Ecto neural progenitor cell (in vitro differentiated cells): ENCODE measurements around the gene DEK.
"Not testable (repeated sequence)": the region's sequence is repeated elsewhere in the genome, so short reads cannot be mapped to it uniquely, and the experiment has no call there.

Experiments used
- DNase-seq: peaks from one replicate; pipeline ENCODE4 v3.0.0-alpha.2; 2018; ENCODE audit warnings: low spot score

Gene DEK

DNA sequence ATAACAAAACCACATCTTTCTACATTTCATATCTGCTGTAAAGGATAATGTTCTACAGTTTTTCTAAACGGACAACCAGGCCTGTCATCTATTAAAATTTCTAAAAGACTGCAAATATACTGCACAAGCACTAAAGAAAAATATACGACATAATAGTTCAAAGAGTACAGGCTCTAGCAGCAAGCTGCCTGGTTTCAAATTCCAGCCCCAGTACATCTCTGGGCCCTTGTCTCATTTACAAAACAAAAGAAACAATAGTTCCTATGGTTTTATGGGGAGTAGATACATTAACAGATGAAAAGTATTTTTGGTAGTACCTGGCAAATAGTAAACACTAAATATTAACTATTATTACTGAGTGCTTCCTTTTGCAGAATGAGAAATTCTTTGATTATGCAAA is 24.1 kb downstream of the DEK start:
- DNase-seq: no peak

DNA sequence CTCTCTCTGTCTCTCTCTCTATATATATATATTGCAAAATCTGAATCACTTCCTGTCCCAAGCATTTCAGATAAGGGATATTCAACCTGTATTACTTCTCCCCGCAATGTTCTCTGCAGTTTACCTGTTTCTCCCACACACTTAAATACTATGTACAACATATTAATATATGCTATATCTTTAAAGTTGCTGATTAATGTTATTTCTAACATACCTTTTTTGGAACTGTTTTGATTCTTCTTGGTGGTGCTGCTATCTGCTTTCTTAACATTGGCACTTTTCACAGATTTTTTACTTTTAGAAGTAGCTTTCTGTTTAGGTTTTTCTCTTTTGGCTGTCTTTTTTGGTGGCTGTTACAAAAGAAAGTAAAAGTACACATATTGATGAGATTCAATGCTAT is 27.2 kb downstream of the DEK start:
- no peak for DNase-seq

DNA sequence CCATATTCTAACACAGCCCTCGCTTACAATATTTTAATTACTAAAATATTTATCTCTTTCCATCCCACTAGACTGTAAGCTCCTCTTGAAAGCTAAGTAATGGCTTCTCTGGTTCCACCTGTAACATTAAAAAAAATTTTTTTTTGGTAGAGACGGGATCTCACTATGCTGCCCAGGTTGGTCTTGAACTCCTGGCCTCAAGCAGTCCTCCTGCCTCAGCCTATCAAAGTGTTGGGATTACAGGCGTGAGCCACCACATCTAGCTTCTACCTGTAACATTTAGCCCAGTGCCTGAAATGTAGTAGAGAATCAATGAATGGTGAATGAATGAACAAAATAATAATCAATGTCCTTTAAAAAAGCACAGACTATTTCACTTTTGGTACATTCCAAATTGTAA is 28.8 kb downstream of the DEK start:
- no peak for DNase-seq

DNA sequence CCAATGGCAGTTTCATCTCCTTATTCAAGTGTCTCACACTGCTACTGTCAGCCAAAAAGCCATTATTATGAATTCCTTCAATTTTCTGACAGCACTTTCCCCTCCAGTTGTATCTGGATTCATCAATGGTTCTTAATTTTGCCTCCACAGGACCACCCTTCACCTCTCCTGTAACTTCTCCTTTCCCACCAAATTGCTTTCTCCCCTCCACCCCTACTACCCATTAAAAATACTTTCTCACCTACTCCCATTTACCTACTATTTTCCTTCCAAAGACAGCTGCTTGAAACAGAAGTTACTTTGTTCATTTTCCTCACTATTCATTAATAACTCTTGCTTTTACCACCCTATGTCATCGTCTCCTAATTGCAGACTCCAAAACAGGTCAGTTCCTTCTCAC is 29.8 kb downstream of the DEK start:
- DNase-seq: no peak

DNA sequence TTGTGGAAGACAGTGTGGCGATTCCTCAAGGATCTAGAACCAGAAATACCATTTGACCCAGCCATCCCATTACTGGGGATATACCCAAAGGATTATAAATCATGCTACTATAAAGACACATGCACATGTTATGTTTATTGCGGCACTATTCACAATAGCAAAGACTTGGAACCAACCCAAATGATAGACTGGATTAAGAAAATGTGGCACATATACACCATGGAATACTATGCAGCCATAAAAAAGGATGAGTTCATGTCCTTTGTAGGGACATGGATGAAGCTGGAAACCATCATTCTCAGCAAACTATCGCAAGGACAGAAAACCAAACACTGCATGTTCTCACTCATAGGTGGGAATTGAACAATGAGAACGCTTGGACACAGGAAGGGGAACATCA is 30.6 kb downstream of the DEK start:
- not testable (repeated sequence) for DNase-seq

DNA sequence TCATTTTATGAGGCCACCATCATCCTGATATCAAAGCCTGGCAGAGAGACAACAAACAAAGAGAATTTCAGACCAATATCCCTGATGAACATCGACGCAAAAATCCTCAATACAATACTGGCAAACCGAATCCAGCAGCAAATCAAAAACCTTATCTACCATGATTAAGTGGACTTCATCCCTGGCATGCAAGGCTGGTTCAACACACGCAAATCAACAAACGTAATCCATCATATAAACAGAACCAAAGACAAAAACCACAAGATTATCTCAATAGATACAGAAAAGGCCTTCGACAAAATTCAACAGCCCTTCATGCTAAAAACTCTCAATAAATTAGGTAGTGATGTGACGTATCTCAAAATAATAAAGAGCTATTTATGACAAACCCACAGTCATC is 32.5 kb downstream of the DEK start:
- DNase-seq: not testable (repeated sequence)

DNA sequence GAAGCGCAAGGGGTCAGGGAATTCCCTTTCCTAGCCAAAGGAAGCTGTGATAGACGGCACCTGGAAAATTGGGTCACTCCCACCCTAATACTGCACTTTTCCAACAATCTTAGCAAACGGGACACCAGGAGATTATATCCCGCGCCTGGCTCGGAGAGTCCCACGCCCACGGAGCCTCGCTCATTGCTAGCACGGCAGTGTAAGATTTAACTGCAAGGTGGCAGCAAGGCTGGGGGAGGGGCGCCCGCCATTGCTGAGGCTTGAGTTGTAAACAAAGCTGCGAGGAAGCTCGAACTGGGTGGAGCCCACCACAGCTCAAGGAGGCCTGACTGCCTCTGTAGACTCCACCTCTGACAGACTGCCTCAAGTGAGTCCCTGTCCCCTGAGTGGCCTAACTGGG is 35.7 kb downstream of the DEK start:
- not testable (repeated sequence) for DNase-seq

DNA sequence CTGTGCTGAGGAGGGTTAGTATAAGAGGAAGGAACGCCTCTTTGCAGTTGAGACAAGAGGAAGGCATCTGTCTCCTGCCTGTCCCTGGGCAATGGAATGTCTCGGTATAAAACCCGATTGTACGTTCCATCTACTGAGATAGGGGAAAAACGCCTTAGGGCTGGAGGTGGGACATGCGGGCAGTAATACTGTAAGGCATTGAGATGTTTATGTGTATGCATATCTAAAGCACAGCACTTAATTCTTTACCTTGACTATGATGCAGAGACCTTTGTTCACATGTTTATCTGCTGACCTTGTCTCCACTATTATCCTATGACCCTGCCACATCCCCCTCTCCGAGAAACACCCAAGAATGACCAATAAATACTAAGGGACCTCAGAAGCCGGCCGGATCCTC is 37.2 kb downstream of the DEK start:
- DNase-seq: not testable (repeated sequence)

DNA sequence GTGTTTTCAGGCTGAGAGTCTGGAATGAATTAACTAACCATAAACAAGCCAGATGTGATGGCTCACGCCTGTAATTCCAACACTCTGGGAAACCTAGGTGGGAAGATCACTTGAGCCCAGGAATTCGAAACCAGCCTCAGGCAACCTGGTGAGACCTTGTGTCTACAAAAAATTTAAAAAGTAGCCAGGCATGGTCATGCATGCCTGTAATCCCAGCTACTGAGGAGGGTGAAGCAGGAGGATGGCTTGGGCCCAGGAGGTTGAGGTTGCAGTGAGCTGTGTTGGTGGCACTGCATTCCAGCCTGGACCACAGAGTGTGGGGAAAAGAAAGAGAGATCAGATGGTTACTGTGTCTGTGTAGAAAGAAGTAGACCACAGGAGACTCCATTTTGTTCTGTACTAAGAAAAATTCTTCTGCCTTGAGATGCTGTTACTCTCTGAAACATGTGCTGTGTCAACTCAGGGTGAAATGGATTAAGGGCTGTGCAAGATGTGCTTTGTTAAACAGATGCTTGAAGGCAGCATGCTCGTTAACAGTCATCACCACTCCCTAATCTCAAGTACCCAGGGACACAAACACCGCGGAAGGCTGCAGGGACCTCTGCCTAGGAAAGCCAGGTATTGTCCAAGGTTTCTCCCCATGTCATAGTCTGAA is 37.8 kb downstream of the DEK start:
- DNase-seq: not testable (repeated sequence)

DNA sequence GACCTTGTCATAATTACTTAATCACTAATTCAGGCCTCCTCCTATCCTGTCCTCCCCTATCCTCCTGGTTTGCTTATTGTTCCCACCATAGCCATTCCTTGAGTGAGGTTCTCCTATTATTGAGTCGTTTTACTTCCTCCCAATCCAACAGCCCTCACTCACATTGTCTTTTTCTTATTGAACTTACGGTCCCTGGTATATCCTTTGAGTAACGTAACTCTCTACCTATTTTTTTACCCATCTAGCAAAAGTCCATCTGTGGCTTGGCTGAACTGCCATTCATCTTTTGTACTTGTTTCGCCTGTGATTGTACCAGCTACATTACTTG is 43.1 kb downstream of the DEK start:
- no peak for DNase-seq

DNA sequence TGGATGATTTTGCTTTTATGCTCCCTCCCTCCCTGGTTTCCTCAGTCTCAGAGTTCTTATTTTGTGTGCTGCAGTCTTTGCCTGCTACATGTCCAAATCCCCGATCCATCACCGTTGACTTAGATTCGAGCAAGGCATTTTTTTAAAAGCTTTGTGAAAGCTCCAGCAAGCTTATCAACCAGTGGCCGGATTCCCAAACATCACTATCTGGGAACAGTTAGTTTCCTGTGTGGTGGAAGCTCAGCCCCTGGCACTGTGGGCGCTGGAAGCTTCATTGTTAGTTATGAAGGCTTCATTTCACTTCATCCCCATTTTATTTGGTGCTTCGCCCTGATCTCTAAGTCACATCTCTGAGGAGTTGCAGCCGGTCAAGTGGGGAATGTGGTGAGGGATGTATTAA is 44.7 kb downstream of the DEK start:
- DNase-seq: no peak

DNA sequence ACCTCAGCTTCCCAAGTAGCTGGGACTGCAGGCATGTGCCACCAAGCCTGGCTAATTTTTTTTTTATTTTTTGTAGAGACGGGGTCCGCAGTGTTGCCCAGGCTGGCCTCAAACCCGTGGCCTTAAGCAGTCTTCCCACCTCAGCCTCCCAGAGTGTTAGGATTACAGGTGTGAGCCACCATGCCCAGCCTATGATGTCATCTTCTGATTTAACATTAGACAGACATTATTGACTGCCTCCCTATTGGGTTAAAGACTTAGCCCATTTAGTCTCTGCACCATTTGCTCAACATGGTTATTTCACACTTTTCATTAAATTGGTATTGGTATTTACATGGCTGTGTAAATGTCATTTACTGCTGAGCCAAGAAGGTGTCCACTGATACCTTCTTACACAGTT is 46.1 kb downstream of the DEK start:
- no peak for DNase-seq

DNA sequence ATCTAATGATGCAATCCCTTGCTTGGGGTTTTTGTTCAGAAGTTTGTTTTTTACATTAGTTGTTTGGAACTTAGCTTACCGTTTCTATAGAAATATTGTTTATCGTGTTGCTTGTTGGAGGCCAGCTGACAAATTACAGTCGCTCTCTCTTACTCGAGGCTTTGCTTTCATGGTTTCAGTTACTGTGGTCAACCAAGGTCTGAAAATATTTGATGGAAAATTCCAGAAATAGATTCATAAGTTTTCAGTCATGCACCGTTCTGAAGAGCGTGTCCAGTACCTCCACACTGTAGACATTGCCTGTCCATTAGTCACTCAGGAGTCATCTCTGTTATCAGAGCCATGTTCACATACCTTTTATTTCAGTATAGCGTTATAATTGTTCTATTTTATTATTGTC is 47.9 kb downstream of the DEK start:
- DNase-seq: no peak

DNA sequence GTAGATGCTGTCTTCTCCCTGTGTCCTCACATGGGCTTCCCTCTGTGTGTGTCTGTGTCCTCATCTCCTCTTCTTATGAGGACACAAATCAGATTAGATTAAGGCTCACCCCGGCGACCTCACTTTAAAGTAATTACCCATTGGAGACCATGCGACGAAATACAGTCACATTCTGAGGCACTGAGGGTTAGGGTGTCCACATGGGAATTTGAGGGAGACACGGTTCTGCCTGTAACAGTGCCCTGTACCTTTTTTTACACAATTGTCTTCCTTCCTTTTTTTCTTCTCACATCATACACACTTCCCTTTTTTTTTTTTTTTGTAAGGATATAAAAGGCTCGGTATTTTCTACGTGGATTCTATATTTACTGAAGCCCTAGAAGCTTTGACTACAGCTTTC is 48.9 kb downstream of the DEK start:
- DNase-seq: no peak

DNA sequence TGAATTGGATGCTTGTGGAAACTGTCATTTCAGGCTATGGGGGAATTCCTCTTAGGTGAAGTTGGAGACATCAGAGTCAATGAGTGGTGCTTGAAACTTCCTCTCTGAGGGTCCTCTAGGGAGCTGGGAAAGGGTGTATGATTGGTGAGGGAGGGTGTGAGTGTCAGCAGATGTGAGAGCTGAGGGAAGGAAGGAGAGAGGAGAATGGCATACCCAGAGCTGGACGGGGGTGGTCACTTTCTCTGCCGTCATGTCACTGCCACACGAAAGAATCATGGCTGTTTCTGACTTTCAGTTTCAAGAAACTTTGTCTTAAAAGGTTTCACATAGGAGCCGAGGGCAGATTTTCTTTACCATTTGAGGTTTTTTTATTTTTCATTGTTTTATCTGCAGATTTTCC is 50.3 kb downstream of the DEK start:
- DNase-seq: no peak

DNA sequence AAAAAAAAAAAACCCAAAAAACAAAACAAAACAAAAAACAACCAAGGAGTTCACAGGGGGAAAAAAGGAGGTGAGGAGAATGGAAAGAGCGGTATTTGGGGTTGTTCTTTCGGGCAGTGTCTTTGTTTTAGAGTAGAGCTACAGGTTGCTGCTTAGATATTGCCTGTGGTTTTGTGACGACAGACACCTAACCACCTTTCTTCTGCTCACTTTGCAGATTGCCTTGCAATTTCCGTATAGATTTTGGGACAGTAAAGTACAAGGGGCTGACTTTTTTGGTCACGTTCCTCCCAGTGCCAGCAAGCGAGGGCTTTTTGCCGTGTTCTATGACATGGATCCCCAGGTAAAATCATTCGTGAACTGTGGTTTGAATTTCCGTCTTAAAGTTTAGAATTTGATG is 50.9 kb downstream of the DEK start:
- DNase-seq: no peak

DNA sequence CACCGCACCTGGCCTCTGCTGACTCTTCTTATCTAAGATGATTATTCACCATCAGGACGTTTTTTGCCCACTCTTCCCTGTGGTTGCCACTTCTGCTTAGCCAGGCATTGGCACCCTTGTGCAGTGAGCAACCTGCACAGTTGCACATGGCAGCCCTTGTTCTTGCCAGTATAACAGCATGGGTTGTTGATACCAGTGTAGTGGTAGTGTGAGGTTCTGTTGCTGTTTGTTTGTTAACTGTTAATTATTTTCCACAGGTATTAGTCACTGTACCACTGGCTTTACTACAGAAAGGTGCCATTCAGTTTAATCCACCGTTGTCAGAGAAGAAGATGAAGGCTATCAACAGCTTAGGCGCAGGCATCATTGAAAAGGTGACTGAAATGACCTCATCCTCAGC is 52.1 kb downstream of the DEK start:
- DNase-seq: no peak

DNA sequence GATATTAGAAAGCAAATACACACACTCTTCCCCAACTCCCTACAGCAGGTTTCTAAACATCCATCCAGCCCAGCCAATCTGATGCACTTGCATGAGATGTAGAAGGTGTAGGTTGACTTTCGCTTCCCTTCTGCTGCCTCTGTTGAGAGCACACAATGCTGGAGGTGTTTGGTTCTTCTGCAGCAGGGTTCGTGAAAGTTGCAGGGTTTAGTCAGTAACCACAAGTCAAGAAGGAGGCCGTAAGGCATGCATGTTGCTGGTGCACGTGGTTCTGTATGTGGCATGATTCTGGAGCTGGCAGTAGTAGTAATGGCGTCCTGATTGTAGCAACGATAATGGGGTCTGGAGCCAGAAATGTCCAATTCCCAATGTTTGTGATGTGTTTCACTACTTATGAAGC is 53.0 kb downstream of the DEK start:
- DNase-seq: no peak

DNA sequence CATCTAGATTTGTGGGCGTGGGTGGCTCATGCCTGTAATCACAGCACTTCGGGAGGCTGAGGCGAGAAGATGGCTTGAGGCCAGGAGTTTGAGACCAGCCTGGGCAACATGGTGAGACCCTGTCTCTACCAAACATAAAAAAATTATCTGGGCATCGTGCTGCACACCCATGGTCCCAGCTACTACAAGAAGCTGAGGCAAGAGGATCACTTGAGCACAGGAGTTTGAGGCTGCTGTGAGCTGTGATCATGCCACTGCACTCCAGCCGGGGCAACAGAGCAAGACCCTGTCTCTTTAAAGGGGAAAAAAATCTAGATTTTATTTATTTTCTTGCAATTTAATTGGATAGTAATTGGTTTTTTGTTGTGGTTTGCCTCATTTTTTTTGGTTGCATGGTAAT is 53.6 kb downstream of the DEK start:
- no peak for DNase-seq

DNA sequence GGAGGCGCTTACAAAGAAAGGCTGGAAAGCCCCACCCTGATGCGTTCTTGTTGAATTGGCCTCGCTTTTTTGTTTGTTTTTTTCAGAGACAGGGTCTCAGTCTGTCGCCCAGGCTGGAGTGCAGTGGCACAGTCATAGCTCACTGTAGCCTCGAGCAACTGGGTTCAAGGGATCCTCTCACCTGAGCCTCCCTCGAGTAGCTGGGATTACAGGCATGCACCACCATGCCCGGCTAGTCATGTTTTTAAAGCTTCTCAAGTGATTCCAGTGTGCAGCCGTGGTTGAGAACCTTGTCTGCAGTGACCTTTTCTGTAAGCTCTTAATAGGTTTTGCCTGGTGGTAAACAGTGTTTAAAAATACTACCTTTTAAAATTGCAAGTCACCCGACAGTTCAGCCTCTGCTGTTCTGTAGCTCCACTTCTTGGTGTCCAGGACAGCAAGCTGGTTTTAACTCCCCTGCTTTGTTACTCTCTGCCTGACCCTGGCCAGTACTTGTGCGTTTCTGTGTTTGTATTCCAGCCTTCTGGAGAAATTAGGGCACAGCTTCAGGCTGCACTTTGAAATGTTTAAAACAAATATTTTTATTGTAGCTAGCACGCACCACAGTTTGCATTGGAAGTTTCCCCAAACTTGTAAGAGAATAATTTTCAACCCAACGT is 54.7 kb downstream of the DEK start:
- DNase-seq: no peak

DNA sequence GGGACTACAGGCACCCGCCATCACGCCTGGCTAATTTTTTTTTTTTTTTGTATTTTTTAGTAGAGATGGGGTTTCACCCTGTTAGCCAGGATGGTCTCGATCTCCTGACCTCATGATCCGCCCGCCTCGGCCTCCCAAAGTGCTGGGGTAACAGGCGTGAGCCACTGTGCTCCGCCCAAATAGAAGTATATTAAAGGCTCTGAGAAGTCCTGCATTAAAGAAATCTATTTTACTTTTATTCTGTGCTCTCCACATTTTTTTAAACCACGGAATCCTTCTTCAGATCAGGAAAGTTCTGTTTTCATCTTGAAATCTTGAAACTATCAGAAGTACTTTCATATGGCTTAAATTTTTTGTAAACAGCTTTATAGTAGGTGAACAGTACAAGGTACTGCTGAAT is 55.6 kb downstream of the DEK start:
- DNase-seq: not testable (repeated sequence)

DNA sequence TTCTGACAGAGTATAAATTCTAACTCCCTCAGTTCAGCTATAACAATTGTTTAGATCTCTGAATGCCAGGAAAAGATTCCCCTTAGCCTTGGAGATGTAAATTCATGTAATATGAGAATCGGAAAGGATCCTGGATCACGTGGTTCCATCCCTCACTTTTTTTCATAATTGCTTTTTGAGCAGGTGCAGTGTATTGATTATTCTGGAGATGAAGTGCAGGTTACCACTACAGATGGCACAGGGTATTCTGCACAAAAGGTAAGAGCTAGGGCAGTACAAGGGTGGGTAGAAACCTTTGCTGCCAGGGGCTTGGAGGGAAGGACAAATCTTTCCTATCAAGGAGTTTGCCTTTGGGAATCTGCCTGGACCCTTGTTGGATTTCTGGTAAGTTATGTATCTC is 56.4 kb downstream of the DEK start:
- no peak for DNase-seq

DNA sequence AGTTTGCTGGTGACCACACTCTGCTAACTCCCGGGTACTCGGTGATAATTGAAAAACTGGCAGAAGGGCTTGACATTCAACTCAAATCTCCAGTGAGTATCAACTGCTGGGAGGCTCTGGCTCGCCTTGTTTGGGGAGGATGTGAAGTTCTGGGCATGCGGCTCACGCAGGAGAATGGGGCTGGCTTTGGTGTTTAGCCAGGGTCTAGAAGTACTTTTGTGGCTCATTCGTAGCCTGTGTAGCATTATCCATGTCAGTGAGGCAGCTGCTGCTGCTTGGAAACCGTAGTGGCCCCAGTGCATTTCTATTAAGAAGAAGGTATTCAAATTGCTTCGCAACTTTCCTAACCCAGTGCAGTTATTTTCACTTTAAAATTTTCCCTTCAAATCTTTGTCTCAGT is 56.9 kb downstream of the DEK start:
- DNase-seq: no peak

DNA sequence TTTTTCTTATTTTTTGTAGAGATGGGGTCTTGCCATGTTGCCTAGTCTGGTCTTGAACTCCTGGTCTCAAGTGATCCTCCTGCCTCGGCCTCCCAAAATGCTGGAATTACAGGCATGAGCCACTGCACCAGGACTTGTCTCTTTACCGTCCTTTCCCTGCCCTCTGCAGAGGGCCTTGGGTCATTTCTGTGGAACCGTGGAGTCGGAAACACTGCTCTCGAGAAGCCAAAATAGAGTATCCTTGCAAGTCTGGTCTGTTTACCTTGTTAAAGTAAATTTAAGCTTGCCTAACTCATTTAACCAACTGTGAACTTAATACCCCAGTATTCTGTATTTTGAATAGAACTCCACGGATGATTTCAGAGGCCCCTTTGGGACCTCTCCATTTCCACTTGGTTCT is 57.7 kb downstream of the DEK start:
- DNase-seq: no peak

DNA sequence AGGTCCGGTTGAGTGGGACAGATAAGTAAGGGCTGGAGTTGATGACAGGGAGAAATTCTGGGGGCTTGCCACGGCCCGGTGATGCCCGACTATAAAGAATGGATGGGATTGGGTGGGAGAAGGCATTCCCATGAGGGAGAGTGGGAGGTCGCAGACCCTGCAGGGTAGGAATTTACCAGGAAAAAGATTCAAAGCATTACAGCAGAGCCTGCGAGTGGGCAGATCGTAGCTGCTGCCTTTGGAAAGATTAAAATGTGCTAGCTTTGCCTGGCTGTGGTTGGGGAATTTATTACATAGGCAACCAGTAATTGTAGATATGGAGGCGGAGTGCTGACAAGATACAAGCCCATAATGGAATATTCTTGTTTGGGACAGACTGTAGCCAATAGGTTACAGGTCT is 59.6 kb downstream of the DEK start:
- DNase-seq: no peak
